Hepatocyte (in vitro differentiated cells): ENCODE results near the gene FGF12. TPM values are rescaled to one million over a fixed set of nuclear protein-coding genes. Genes with fewer than 3 reads are reported as not detected.

Experiments used
- DNase-seq: peaks from one replicate; pipeline ENCODE4 v3.0.0-alpha.2; 2016; ENCODE audit warnings: low spot score
- H2AFZ ChIP-seq: fragments of 200-600 bp; sonication (generic); 2 replicates; pipeline ENCODE4 v1.6.0; 2016; ENCODE audit warnings: antibody characterized with exemption, mild to moderate bottlenecking
- H3K27ac ChIP-seq: fragments of 200-600 bp; sonication (generic); 2 replicates; pipeline ENCODE4 v1.5.1; 2016; ENCODE audit warnings: mild to moderate bottlenecking
- H3K27me3 ChIP-seq: fragments of 200-600 bp; sonication (generic); 2 replicates; pipeline ENCODE4 v1.6.1; 2016
- H3K36me3 ChIP-seq: fragments of 200-600 bp; sonication (generic); replicated peaks from 2 replicates; pipeline ENCODE4 v1.5.1; 2016; ENCODE audit warnings: low read depth; ENCODE audit not compliant: insufficient read depth
- H3K4me1 ChIP-seq: fragments of 200-600 bp; sonication (generic); 2 replicates; pipeline ENCODE4 v1.5.1; 2016; ENCODE audit warnings: mild to moderate bottlenecking, moderate library complexity; ENCODE audit not compliant: insufficient read depth
- H3K4me2 ChIP-seq: fragments of 200-600 bp; sonication (generic); 2 replicates; pipeline ENCODE4 v1.6.0; 2016
- H3K4me3 ChIP-seq: fragments of 200-600 bp; sonication (generic); 2 replicates; pipeline ENCODE4 v1.5.1; 2016; ENCODE audit warnings: mild to moderate bottlenecking
- H3K79me2 ChIP-seq: fragments of 200-600 bp; sonication (generic); 2 replicates; pipeline ENCODE4 v1.6.0; 2017; ENCODE audit warnings: mild to moderate bottlenecking
- H3K9me2 ChIP-seq: fragments of 200-600 bp; sonication (generic); replicated peaks from 2 replicates; pipeline ENCODE4 v1.6.0; 2017; ENCODE audit warnings: mild to moderate bottlenecking; ENCODE audit not compliant: insufficient read depth
- H3K9me3 ChIP-seq: fragments of 200-600 bp; sonication (generic); 2 replicates; pipeline ENCODE4 v1.5.1; 2016; ENCODE audit warnings: low read depth, mild to moderate bottlenecking
- H4K20me1 ChIP-seq: fragments of 200-600 bp; sonication (generic); 2 replicates; pipeline ENCODE4 v1.6.0; 2016; ENCODE audit warnings: mild to moderate bottlenecking; ENCODE audit not compliant: insufficient read depth, poor library complexity, severe bottlenecking
- EZH2 ChIP-seq: fragments of 200-600 bp; sonication (generic); IDR thresholded peaks from 2 replicates; pipeline ENCODE4 v1.6.1; 2016; ENCODE audit warnings: antibody characterized with exemption, mild to moderate bottlenecking, borderline replicate concordance
- EZH2phosphoT487 ChIP-seq: fragments of 200-600 bp; sonication (generic); IDR thresholded peaks from one replicate; pipeline ENCODE4 v1.6.1; 2018; ENCODE audit warnings: antibody characterized with exemption, mild to moderate bottlenecking, low read depth, moderate library complexity; ENCODE audit not compliant: unreplicated experiment, severe bottlenecking
- WGBS: methylation state at CpG from one replicate; pipeline ENCODE4 v1.1.6; 2016; ENCODE audit warnings: low lambda C conversion rate; ENCODE audit errors: missing lambda C conversion rate; 5-methylcytosine and 5-hydroxymethylcytosine counted together
- polyA plus RNA-seq: library from polyadenylated mRNA; unstranded; fragments of >200 nt; fragmentation: Nextera tagmentation; extraction: Ambion mirVana; gene quantifications from 2 replicates; pipeline ENCODE4 v1.2.1, GENCODE V29; 2016
- total RNA-seq: library from RNA; depleted of rRNA; stranded (reverse); fragments of >200 nt; gene quantifications from 2 replicates; pipeline ENCODE4 v1.2.3, GENCODE V29; 2014
- TF ChIP-seq, protein P1 (sequence below): fragments of 200-600 bp; sonication (generic); IDR thresholded peaks from 2 replicates; pipeline ENCODE4 v1.5.1; 2016; ENCODE audit warnings: antibody characterized with exemption, mild to moderate bottlenecking; ENCODE audit not compliant: poor library complexity

The FGF12 gene
- total and polyA plus RNA-seq, 2 experiments from 2014 or later: 2.1 TPM

DNA sequence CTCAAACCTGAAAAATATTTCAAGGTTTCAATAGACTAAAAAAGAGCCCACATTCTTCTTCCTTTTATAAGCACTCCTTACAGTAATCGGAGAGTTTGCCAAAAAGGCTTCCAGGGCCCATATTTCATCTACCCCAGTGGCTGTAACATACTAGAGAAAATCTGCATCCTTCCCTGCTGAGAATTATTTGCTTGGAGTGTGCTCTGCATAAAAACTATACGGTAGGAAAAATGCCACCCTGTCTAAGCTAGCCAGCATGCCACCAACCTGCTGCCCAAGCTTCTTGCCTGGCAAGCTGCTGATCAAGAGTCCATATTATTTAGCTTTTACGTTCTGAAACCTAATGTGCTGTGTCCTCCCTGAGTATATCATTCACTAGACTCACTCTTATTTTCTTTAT, 107.1 kb downstream of the FGF12 start:
- TF ChIP-seq, protein P1, sequence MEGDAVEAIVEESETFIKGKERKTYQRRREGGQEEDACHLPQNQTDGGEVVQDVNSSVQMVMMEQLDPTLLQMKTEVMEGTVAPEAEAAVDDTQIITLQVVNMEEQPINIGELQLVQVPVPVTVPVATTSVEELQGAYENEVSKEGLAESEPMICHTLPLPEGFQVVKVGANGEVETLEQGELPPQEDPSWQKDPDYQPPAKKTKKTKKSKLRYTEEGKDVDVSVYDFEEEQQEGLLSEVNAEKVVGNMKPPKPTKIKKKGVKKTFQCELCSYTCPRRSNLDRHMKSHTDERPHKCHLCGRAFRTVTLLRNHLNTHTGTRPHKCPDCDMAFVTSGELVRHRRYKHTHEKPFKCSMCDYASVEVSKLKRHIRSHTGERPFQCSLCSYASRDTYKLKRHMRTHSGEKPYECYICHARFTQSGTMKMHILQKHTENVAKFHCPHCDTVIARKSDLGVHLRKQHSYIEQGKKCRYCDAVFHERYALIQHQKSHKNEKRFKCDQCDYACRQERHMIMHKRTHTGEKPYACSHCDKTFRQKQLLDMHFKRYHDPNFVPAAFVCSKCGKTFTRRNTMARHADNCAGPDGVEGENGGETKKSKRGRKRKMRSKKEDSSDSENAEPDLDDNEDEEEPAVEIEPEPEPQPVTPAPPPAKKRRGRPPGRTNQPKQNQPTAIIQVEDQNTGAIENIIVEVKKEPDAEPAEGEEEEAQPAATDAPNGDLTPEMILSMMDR: no peak
- no peak for TF ChIP-seq EZH2phosphoT487
- no peak for TF ChIP-seq EZH2
- Histone ChIP-seq H3K27ac (no peak overlapping the region), H3K36me3 (no peaks in the 10 kb centered on the region), H3K9me3 (no peaks in the 10 kb centered on the region), H3K4me1 (no peaks in the 10 kb centered on the region), H4K20me1 (no peaks in the 10 kb centered on the region), H3K4me3 (no peak overlapping the region), H3K79me2 (no peaks in the 10 kb centered on the region), H2AFZ (no peak overlapping the region), H3K9me2 (no peaks in the 10 kb centered on the region), H3K4me2 (no peak overlapping the region), H3K27me3 (no peaks in the 10 kb centered on the region)
- 92% methylated on average over 3 of the region's 3 CpGs for WGBS
- no peak for DNase-seq

DNA sequence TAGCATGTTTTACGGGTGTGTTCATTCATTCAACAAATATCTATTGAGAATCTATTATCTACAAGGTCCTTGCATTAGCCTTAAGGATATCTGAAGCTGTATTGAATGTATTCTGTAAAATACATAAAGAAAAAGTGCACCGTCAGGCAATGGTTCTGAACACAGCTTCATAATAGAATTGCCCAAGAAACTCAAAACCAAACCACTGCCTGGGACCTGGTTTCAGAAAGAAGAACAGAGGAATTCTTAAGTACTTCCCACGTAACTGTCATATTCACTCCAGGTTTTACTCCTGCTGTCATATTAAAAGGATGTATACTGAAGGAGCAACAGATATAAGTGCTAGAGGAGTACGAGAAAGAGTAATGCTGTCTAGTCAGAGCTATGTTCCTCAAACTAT, 115.9 kb downstream of the FGF12 start:
- Histone ChIP-seq H3K27ac (no peak overlapping the region), H3K4me2 (no peak overlapping the region), H3K27me3 (no peaks in the 10 kb centered on the region), H3K9me2 (no peaks in the 10 kb centered on the region), H3K4me3 (no peak overlapping the region), H3K4me1 (no peaks in the 10 kb centered on the region), H3K36me3 (no peaks in the 10 kb centered on the region), H4K20me1 (no peaks in the 10 kb centered on the region), H3K9me3 (no peaks in the 10 kb centered on the region), H3K79me2 (no peaks in the 10 kb centered on the region), H2AFZ (no peak overlapping the region)
- TF ChIP-seq EZH2 (no peak), EZH2phosphoT487 (no peak)
- TF ChIP-seq, protein P1: no peak
- no peak for DNase-seq
- WGBS: 89% methylated on average over 4 of the region's 4 CpGs

DNA sequence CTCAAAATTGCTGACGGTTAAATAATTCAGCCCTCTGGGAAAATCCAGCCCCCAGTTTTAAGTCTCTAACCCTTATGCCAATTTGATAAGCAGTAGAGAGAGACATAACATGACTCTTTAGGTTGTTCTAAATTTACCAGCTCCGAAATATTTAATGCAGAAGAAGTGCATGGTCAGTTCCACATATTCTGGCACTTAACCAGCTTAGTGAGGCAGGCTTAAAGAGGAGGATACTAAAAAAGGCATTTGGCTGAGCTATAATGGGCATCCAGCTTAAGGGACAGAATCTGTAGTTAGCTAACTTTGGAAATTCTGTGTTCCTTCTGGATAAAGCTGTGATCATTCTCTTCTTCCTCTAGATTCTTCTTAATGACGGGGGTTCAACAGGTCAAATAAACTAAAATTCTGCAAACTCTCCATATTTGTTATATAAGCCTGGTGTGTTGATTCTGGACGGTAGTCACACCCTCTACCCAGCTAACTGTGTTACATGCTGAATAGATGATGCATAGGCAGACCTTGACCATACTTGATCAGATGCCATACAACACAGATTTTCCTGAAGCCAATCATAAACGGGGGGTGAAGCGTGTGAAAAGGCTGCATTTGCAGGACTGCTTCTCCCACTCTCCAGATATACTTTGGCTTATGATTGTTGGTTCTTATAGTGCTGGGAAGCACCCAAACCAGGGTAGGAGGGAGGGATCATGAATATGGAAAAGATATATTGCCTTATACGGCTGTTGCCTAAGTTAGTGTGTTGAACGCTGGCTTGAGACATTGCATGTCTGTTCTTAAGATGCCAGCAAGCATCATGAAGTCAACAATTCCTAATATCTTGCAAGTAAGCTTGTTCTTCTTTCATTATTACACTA, 118.4 kb downstream of the FGF12 start:
- Histone ChIP-seq H3K9me2 (no peaks in the 10 kb centered on the region), H3K27me3 (no peaks in the 10 kb centered on the region), H3K4me2 (no peak overlapping the region), H3K4me1 (no peaks in the 10 kb centered on the region), H3K79me2 (no peaks in the 10 kb centered on the region), H3K9me3 (no peaks in the 10 kb centered on the region), H4K20me1 (no peaks in the 10 kb centered on the region), H2AFZ (no peak overlapping the region), H3K27ac (no peak overlapping the region), H3K4me3 (no peak overlapping the region), H3K36me3 (no peaks in the 10 kb centered on the region)
- WGBS: 86% methylated on average over 8 of the region's 8 CpGs
- TF ChIP-seq EZH2phosphoT487 (no peak), EZH2 (no peak)
- TF ChIP-seq, protein P1: no peak
- DNase-seq: no peak
